Measurements from ENCODE around the gene SGCD.

- no peak for TF ChIP-seq CTCF (IDR thresholded peaks at IDR 0.05)
- no peak for TF ChIP-seq POLR2A (IDR thresholded peaks at IDR 0.05)
Measured at GRCh38 chr5:156395306-156395675, 68.3 kb downstream of the SGCD start.

Data from uterus (tissue), 2 donors.